ENCODE results near the gene CTSH.
A peak's percentile ranks its signal among the peaks of the same experiment; 100 is the strongest.

CTSH gene, protein sequence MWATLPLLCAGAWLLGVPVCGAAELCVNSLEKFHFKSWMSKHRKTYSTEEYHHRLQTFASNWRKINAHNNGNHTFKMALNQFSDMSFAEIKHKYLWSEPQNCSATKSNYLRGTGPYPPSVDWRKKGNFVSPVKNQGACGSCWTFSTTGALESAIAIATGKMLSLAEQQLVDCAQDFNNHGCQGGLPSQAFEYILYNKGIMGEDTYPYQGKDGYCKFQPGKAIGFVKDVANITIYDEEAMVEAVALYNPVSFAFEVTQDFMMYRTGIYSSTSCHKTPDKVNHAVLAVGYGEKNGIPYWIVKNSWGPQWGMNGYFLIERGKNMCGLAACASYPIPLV
- 1.8 to 24.9 (median 11.8) reads per million in 9 experiments for total RNA-seq

DNA sequence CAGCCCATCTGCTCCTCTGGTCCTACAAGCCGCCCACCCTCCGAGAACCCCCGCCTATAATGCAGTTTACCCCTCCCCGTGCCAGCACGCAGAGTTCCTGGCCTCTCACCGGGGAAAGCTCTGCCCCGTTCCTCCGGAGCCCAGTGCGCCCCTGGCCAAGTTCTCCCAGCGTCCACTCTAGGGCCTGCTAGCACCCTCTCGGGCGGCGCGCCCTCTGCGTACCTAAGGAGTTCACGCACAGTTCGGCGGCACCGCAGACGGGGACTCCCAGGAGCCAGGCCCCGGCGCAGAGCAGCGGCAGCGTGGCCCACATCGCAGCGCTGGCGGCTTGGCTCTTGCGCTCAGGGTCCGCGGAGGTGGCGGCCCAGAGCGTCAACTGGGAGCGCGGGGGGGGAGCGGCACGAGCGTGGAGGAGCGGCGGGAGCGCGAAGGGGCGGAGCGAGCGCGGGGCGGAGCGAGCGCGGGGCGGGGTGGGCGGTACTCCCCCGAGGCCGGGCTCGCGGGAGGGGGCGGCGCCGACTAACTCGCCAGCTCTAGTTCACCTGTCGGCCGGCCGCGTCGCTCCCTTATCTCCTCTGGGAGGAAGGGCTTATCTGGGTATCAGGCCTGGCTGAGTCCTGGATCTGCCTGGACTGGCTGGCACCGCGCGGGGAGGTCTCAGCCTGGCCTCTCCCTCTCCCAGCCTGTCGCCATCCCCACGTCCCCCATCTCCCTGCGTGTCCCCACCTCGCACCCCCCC, at the start of gene CTSH:
CTSH (minus strand) TSS at position 378 of the 739 bp plus-strand sequence; CDS start at position 313, 65 bp downstream.
- Mint-ChIP-seq H3K27me3 (no peaks in the 10 kb centered on the region), H3K4me1 (ENCODE audit: low read depth in 2 of 2) (peaks cover 6 to 16% of the 10 kb centered on the region in 2 donors), H3K4me3 (peak within 1 kb of the TSS; percentile 81 to 93), H3K9me3 (no peaks in the 10 kb centered on the region), H3K27ac (peak within 1 kb of the TSS; percentile 87 to 94), H3K36me3 (ENCODE audit: insufficient read depth) (no peaks in the 10 kb centered on the region)
- DNase-seq, result peak; percentile 66 to 78 (median 72)
- ATAC-seq (replicated peaks), result peak; percentile 91

DNA sequence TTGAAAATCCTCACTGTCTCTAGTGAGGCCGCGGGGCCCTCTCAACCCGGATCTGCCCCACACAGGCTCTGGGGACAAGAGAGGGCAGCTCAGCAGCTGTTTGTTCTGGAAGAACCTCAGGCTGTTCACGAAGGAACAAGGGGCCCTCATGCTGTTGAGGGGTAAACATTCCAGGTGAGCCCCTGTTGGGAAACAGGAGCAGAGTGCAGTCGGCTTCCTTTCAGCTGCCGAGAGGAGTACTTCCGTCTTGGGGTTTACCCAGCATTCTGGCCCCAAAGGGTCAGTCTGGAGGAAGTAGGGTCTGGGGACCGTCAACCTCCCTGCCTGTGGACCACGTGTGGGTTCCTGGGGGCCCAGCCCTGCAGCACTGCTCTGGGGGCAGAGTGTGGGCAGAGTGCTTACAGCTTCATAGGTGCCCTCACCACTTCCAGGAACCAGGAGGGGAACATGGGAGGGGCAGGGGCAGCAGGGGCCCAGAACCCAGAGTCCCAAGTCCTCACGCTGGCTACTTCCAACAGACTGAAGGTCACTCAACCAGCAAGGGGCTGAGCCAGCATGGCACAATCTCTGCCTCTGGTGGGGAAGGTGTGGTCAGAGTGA, 49.2 kb upstream of the CTSH start:
- Mint-ChIP-seq H3K36me3 (ENCODE audit: insufficient read depth) (no peaks in the 10 kb centered on the region), H3K27me3 (peaks cover 23 to 39% of the 10 kb centered on the region in 2 donors)

DNA sequence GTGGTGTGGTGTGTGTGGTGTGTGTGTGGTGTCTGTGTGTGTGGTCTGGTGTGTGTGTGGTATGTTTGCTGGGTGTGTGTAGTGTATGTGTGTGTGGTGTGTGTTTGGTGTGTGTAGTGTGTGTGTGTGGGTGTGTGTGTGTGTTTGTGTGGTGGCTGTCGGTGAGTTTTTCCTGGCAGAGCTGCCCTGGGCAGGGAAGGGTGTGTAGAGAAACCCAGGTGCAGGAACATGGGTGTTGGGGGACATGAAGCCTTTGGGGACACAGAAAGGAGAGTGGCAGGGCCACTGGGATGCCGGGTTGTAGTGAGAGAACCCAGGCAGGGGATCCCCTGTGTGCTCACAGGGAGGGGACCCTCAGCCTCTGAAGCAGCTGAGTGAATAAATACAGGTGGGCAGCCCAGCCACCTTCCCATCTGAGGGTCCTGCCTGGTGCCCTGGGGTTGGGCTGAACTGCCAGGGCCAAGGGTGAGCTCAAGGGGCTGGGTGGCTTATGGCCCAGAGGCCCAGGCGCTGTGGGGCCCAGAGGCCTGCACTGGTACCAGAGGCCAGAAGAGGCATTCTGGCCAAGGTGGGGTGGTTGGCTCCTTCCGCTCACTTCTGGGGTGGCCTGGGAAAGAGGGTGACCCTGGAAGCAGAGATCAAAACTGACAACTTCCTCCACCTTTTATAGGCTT, 48.5 kb upstream of the CTSH start:
- Mint-ChIP-seq H3K9me3 (no peaks in the 10 kb centered on the region), H3K4me1 (ENCODE audit: low read depth in 2 of 2) (peaks cover 2 to 3% of the 10 kb centered on the region in 2 donors), H3K27me3 (peaks cover 23 to 44% of the 10 kb centered on the region in 2 donors), H3K4me3 (no peak overlapping the region), H3K36me3 (ENCODE audit: insufficient read depth) (no peaks in the 10 kb centered on the region), H3K27ac (peak overlapping the region in 1 of 2 donors; percentile 16)
- ATAC-seq (replicated peaks), result no peak
- no peak for DNase-seq

More for the DNA sequence above, 49.2 kb upstream of the CTSH start:
- H3K4me1 Mint-ChIP-seq (ENCODE audit: low read depth in 2 of 2), result peaks cover 2 to 3% of the 10 kb centered on the region in 2 donors
- no peak for ATAC-seq (replicated peaks)
- no peak overlapping the region for H3K27ac Mint-ChIP-seq
- H3K9me3 Mint-ChIP-seq, result no peaks in the 10 kb centered on the region
- H3K4me3 Mint-ChIP-seq, result no peak overlapping the region
- DNase-seq, result no peak

DNA sequence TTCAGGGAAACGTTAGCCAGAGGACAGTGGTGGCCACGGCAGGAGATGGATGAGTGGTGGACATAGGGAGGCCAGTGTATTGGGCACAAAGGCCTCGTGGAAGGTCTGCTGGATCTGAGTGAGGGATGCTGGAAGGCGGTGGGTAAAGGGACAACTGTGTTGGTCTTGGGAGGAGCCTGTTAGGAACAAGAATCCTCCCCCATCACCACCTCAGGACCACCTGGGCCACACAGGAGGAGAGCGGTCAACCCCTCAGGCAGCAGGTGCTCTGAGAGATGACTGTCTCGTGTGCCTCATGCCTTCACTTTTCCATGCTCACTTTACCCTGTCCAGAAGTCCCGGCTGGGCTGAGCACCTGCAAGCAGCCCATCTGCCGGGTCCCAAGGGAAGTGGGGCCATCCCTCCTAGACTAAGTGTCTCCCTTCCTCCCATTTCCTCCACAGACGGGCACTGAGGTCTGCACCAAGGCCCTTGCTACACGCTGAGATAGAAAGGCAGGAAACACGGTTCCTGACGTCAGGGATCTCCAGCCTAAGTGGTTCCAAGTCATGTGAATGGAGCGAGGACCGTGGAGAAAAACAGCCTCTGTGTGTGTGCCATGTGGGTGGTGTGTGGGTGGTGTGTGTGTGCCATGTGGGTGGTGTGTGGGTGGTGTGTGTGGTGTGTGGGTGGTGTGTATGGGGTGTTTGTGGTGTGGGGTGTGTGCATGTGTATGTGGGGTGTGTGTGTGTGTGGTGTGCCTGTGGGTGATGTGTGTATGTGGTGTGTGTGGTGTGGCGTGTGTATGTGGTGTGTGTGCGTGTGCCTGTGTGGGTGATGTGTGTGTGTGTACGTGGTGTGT, 47.8 kb upstream of the CTSH start:
- ATAC-seq (replicated peaks) (no peak), DNase-seq (no peak)
- peaks cover 2 to 3% of the 10 kb centered on the region in 2 donors for H3K4me1 Mint-ChIP-seq (ENCODE audit: low read depth in 2 of 2)

DNA sequence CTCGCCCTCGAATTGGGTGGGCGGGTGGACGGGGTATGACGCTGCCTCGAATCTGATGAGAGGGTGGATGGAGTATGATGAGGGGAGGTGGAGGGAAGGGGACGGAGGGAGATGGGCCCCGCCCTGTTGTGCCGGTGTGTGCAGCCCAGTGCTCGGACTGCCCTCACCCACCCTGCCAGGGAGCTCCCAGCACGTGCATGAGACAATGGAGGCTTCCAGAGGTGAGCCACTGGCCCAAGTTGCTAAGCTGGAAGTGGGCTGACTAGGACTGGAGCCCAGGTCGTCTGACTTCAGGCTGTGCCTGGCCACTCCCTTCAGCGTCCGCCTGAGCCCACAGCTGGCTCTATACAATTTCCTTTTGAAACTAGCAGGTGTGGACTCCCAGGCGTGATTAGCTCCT, 47.0 kb upstream of the CTSH start:
- DNase-seq (no peak), ATAC-seq (replicated peaks) (no peak)
- H3K36me3 Mint-ChIP-seq (ENCODE audit: insufficient read depth), result no peaks in the 10 kb centered on the region
- peaks cover 2 to 3% of the 10 kb centered on the region in 2 donors for H3K4me1 Mint-ChIP-seq (ENCODE audit: low read depth in 2 of 2)
- H3K27ac Mint-ChIP-seq, result no peak overlapping the region
- H3K4me3 Mint-ChIP-seq, result no peak overlapping the region
- H3K9me3 Mint-ChIP-seq, result no peaks in the 10 kb centered on the region
- H3K27me3 Mint-ChIP-seq, result peaks cover 23 to 55% of the 10 kb centered on the region in 2 donors

More for the DNA sequence above, 47.8 kb upstream of the CTSH start:
- H3K36me3 Mint-ChIP-seq (ENCODE audit: insufficient read depth), result no peaks in the 10 kb centered on the region
- no peak overlapping the region for H3K4me3 Mint-ChIP-seq
- H3K9me3 Mint-ChIP-seq, result no peaks in the 10 kb centered on the region
- H3K27me3 Mint-ChIP-seq, result peaks cover 23 to 52% of the 10 kb centered on the region in 2 donors
- peak overlapping the region; percentile 11 to 16 for H3K27ac Mint-ChIP-seq

DNA sequence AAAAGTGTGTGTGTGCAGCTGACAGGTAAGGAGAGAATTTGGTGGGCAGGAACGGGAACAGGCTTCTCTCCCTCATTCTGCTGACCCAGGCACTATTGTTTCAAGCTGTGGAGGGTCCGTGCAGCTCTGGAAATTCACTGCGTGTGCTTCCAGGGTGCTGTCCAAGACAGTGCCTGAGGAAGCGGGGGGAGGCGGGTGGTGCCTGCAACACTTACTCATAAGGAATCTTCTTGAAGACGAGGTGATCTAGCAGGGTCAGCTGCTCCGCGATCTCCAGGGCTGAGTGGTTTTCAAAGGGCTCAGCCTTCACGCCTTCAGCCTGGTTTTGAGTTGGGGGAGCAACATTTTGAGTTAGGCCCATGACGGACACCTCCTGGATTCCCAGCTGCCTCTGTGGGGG, 46.6 kb upstream of the CTSH start:
- ATAC-seq (replicated peaks) (no peak), DNase-seq (no peak)
- Mint-ChIP-seq H3K9me3 (no peaks in the 10 kb centered on the region), H3K4me3 (no peak overlapping the region), H3K4me1 (ENCODE audit: low read depth in 2 of 2) (peaks cover 2 to 3% of the 10 kb centered on the region in 2 donors), H3K27ac (no peak overlapping the region), H3K27me3 (peaks cover 19 to 55% of the 10 kb centered on the region in 2 donors), H3K36me3 (ENCODE audit: insufficient read depth) (no peaks in the 10 kb centered on the region)

DNA sequence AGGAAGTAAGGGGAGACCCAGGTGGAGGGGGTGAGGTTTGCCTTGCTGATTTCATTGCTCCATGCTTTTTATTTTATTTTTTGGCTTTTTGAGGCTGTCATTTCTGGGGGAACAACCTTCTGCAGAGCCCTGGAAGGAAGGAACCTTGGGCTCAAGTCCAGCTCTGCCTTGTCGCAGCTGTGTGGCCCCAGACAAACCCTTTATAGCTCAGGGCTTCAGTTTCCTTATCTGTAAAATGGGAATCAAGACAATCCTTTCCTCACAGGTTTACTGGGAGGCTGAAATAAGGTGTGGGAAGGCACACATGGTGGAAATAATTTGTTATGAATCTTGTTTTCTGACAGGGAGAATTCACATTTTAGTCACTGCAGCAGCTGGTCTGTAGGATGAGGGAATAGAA, 45.4 kb upstream of the CTSH start:
- peaks cover 2 to 3% of the 10 kb centered on the region in 2 donors for H3K4me1 Mint-ChIP-seq (ENCODE audit: low read depth in 2 of 2)
- no peak for ATAC-seq (replicated peaks)
- H3K27ac Mint-ChIP-seq, result no peak overlapping the region
- H3K4me3 Mint-ChIP-seq, result no peak overlapping the region
- H3K9me3 Mint-ChIP-seq, result no peaks in the 10 kb centered on the region
- H3K27me3 Mint-ChIP-seq, result peaks cover 12 to 46% of the 10 kb centered on the region in 2 donors
- no peaks in the 10 kb centered on the region for H3K36me3 Mint-ChIP-seq (ENCODE audit: insufficient read depth)
- no peak for DNase-seq

DNA sequence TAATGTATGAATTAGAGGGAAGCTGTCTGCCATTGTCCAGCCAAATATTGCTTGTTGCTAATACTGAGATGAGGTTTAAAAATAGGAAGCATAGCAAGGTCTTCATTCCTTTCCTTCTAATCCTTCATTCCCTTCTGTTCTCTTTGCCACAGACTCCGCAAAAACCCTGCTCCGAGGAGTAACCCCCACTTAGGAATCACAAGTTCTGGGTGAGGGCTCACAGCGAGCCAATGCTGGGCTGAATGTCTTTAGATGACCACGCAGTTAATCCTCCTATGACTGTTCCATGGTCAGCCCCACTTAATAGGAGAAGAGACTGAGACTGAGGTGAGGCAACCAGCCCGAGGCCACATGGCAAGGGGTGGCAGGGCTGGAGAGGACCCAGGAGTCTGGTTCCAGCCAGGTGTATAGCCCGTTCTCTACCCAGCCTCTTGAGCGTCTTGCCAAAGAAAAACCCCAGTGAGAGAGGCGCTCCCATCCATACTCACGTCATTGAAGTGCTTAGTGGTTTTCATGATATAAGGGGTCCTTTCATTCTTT, 44.9 kb upstream of the CTSH start:
- DNase-seq (no peak), ATAC-seq (replicated peaks) (no peak)
- H3K4me1 Mint-ChIP-seq (ENCODE audit: low read depth in 2 of 2), result peaks cover 2 to 3% of the 10 kb centered on the region in 2 donors
- H3K27me3 Mint-ChIP-seq, result peaks cover 12 to 46% of the 10 kb centered on the region in 2 donors
- no peak overlapping the region for H3K27ac Mint-ChIP-seq
- H3K4me3 Mint-ChIP-seq, result no peak overlapping the region
- no peaks in the 10 kb centered on the region for H3K9me3 Mint-ChIP-seq
- no peaks in the 10 kb centered on the region for H3K36me3 Mint-ChIP-seq (ENCODE audit: insufficient read depth)

DNA sequence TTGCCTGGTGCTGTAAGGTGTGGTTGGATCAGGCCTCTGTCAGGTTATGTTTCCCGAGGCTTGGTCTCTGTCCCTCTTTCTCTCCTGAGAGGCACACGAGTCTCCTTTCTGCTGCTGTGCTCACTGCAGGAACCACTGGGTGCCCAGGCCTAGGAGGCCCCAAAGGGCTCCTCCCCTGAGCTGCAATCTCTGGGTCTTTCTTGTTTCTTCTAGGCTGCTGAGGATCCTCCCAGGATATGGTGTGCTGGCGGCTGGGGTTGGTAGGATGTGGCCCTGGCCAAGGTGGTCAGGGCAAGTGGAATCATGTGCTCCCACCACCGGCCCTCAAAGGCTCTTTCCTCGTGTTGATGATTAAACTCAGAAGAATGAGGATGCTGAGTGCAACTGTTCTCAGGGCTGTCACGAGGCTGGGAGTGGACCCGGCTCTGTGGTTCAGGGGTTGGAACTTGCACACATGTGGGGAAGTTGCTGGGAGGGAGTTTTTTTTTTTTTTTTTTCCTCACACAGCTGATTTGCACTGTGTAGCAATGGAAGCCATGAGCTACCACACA, 43.6 kb upstream of the CTSH start:
- Mint-ChIP-seq H3K27me3 (peaks cover 24 to 59% of the 10 kb centered on the region in 2 donors), H3K9me3 (no peaks in the 10 kb centered on the region), H3K36me3 (ENCODE audit: insufficient read depth) (no peaks in the 10 kb centered on the region), H3K4me1 (ENCODE audit: low read depth in 2 of 2) (peaks cover 2 to 3% of the 10 kb centered on the region in 2 donors), H3K27ac (no peak overlapping the region), H3K4me3 (no peak overlapping the region)
- ATAC-seq (replicated peaks), result peak; percentile 27
- no peak for DNase-seq

DNA sequence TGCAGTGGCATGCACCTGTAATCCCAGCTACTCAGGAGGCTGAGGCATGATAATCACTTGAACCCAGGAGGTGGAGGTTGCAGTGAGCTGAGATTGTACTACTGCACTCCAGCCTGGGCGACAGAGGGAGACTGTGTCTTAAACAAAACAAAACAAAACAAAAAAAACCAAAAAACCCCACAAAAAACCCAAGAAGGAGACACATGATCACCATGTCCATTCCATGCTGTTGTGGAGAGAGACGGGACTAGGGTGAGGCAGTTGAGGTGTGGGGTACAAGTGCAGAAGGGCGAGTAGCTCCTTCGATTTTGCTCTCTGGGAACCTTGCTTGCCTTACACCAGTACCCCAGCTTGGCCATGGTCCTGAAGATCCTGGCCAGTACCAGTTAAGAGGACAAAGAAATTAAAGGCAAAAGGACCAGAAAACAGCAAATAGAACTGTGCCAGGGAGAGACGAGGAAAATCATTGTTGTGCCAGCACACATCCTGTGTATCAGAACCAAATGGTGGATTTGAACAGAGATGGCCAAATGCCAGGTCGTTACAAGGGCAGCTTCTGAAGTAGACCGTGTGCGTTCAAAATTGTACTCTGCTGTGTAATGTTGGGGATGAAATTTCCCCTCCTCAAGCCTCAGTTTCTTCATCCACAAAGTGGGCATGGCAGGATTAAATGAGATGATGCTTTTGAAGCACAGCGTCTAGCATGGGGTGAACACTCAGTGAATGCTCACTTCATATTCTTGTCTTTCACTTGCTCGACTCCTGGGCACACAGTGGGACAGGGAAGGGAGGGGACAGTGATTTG, 42.9 kb upstream of the CTSH start:
- no peaks in the 10 kb centered on the region for H3K36me3 Mint-ChIP-seq (ENCODE audit: insufficient read depth)
- no peaks in the 10 kb centered on the region for H3K9me3 Mint-ChIP-seq
- H3K27ac Mint-ChIP-seq, result no peak overlapping the region
- no peak overlapping the region for H3K4me3 Mint-ChIP-seq
- ATAC-seq (replicated peaks), result no peak
- no peak for DNase-seq
- peaks cover 0 to 2% of the 10 kb centered on the region in 2 donors for H3K4me1 Mint-ChIP-seq (ENCODE audit: low read depth in 2 of 2)
- H3K27me3 Mint-ChIP-seq, result peaks cover 27 to 65% of the 10 kb centered on the region in 2 donors

DNA sequence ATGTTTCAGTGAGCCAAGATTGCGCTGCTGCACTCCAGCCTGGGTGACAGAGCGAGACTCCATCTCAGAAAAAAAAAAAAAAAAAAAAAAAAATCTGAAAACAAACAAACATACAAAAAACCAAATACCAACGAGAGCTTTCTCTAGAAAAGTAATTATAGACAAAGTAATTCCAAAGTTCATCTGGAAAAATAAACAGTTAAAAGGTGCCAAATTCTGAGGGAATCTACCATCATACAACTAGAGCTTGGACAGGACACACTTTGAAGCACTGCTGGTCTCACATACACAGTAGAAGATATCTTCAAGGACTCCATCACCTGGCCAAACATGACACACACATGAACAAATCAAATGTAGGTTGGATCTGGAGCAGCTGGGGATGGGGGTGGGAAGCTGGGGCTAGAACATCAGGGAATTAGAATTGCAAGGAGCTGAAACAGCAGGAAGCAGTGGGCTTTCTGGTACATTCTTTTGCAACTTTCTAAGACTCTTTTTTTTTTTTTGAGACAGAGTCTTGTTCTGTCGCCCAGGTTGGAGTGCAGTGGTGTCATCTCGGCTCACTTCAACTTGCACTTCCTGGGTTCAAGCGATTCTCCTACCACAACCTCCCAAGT, 41.1 kb upstream of the CTSH start:
- DNase-seq, result no peak
- no peaks in the 10 kb centered on the region for H3K4me1 Mint-ChIP-seq (ENCODE audit: low read depth in 2 of 2)
- H3K27me3 Mint-ChIP-seq, result peaks cover 28 to 66% of the 10 kb centered on the region in 2 donors
- ATAC-seq (replicated peaks), result no peak
- H3K4me3 Mint-ChIP-seq, result no peak overlapping the region
- no peaks in the 10 kb centered on the region for H3K36me3 Mint-ChIP-seq (ENCODE audit: insufficient read depth)
- H3K9me3 Mint-ChIP-seq, result no peaks in the 10 kb centered on the region
- H3K27ac Mint-ChIP-seq, result no peak overlapping the region

All from effector memory CD8-positive, alpha-beta T cell (primary cell).